Rectal smooth muscle tissue (tissue), 1 donor: ENCODE measurements around the gene DNM1.

Experiments
- H3K27ac ChIP-seq: one replicate; pipeline ENCODE4 v1.7.0; 2013; ENCODE audit warnings: low read depth, low read length, inconsistent platforms
- H3K27me3 ChIP-seq: one replicate; pipeline ENCODE4 v1.7.0; 2013; ENCODE audit warnings: low read length; ENCODE audit not compliant: control insufficient read depth, insufficient read depth
- H3K36me3 ChIP-seq: one replicate; pipeline ENCODE4 v1.7.0; 2013; ENCODE audit warnings: low read length; ENCODE audit not compliant: control insufficient read depth, insufficient read depth
- H3K4me1 ChIP-seq: one replicate; pipeline ENCODE4 v1.7.0; 2013; ENCODE audit warnings: low read length; ENCODE audit not compliant: control insufficient read depth, insufficient read depth
- H3K4me3 ChIP-seq: one replicate; pipeline ENCODE4 v1.7.0; 2013; ENCODE audit warnings: low read length
- H3K9ac ChIP-seq: one replicate; pipeline ENCODE4 v1.7.0; 2013; ENCODE audit warnings: low read length

The DNM1 gene

DNA sequence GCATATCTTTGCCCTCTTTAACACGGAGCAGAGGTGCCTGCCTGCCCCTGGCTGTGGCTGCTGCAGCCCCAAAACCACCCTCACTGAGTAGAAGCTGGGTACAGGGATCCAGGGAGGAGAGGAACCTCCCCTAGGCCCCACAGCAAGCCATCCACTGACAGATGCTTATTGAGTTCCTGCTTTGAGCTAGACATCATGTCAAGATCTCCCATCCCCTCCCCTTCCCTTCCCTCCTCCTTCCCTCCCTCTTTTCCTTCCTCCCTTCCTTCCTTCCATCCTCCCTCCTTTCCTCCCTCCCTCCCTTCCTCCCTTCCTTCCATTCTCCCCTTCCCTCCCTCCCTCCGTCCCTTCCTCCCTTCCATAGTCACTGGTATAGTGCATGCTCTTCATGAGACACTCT lies 43.3 kb downstream of the DNM1 start:
- peaks cover 3% of the 10 kb centered on the region for H3K27me3 ChIP-seq
- H3K9ac ChIP-seq, result no peak overlapping the region
- H3K27ac ChIP-seq, result no peak overlapping the region
- H3K4me3 ChIP-seq, result no peak overlapping the region
- H3K4me1 ChIP-seq, result peaks cover 7% of the 10 kb centered on the region
- peaks cover 4% of the 10 kb centered on the region for H3K36me3 ChIP-seq

DNA sequence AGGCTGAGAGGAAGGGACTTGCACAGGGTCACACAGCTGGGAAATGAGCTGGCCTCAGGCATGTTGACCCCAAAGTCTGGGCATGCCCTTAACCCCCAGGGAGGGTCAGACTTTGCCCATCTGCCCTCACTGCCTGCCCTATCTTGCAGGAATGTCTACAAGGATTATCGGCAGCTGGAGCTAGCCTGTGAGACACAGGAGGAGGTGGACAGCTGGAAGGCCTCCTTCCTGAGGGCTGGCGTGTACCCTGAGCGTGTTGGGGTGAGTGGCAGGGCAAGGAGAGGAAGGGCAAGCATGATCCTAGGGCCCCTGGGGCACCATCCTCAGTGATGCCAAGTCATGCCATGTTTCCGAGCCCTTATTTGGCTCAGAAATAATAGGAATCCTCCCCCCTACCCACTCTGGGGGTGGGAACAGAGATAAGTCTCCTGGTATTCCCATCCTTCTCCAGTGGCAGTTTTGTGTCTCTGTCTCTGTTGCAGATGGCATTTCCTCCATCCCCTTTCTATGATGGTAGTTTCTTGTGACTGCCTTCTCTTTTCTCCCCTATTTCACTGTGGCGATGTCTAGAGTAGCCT lies 44.1 kb downstream of the DNM1 start:
- no peak overlapping the region for H3K27ac ChIP-seq
- no peak overlapping the region for H3K9ac ChIP-seq
- H3K27me3 ChIP-seq, result peaks cover 8% of the 10 kb centered on the region
- peaks cover 7% of the 10 kb centered on the region for H3K4me1 ChIP-seq
- no peak overlapping the region for H3K4me3 ChIP-seq
- H3K36me3 ChIP-seq, result peaks cover 4% of the 10 kb centered on the region

DNA sequence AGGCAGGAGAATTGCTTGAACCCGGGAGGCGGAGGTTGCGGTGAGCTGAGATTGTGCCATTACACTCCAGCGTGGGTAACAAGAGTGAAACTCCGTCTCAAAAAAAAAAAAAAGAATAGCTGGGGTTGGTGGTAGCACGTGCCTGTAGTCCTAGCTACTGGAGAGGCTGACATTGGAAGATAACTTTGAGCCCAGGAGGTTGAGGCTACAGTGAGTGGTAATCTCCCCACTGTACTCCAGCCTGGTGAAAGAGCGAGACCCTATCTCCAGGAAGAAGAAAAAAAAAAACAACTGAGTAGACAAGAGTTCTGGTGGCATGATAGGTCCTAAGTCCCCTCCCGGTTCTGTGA lies 46.4 kb downstream of the DNM1 start:
- no peak overlapping the region for H3K9ac ChIP-seq
- peaks cover 4% of the 10 kb centered on the region for H3K36me3 ChIP-seq
- peaks cover 7% of the 10 kb centered on the region for H3K4me1 ChIP-seq
- no peak overlapping the region for H3K27ac ChIP-seq
- peaks cover 5% of the 10 kb centered on the region for H3K27me3 ChIP-seq
- no peak overlapping the region for H3K4me3 ChIP-seq

DNA sequence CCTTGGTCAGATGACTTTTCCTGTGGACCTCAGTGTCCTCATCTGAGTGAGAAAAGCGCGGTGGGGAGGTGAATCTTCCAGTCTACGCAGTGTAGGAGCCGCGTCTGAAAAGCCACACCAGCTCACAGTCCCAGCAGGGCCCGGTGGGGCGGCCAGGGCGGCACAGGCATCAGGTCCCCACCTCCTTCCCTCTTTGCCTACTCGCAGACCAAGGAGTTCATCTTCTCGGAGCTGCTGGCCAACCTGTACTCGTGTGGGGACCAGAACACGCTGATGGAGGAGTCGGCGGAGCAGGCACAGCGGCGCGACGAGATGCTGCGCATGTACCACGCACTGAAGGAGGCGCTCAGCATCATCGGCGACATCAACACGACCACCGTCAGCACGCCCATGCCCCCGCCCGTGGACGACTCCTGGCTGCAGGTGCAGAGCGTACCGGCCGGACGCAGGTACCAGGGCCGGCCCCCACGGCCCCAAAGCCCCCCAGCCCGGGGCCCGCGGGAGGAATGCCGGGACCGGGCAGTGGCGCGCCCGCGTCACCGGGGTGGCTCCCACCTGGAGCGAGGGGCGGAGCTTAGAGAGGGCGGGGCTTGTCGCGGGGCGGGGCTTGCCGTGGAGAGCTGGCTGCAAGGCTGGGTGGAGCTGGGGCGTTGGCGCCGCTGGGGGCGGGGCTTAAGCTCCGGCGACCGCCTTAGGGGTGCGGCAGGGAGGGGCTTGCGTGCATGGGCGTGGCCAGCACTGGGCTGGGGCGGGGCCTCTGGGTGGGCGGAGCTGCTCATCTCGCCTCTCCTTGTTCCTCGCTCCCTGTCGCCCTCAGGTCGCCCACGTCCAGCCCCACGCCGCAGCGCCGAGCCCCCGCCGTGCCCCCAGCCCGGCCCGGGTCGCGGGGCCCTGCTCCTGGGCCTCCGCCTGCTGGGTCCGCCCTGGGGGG lies 47.0 kb downstream of the DNM1 start:
- no peak overlapping the region for H3K9ac ChIP-seq
- H3K36me3 ChIP-seq, result peaks cover 4% of the 10 kb centered on the region
- H3K27ac ChIP-seq, result no peak overlapping the region
- H3K27me3 ChIP-seq, result peaks cover 5% of the 10 kb centered on the region
- peak overlapping the region; percentile 52 for H3K4me3 ChIP-seq
- peaks cover 7% of the 10 kb centered on the region for H3K4me1 ChIP-seq

DNA sequence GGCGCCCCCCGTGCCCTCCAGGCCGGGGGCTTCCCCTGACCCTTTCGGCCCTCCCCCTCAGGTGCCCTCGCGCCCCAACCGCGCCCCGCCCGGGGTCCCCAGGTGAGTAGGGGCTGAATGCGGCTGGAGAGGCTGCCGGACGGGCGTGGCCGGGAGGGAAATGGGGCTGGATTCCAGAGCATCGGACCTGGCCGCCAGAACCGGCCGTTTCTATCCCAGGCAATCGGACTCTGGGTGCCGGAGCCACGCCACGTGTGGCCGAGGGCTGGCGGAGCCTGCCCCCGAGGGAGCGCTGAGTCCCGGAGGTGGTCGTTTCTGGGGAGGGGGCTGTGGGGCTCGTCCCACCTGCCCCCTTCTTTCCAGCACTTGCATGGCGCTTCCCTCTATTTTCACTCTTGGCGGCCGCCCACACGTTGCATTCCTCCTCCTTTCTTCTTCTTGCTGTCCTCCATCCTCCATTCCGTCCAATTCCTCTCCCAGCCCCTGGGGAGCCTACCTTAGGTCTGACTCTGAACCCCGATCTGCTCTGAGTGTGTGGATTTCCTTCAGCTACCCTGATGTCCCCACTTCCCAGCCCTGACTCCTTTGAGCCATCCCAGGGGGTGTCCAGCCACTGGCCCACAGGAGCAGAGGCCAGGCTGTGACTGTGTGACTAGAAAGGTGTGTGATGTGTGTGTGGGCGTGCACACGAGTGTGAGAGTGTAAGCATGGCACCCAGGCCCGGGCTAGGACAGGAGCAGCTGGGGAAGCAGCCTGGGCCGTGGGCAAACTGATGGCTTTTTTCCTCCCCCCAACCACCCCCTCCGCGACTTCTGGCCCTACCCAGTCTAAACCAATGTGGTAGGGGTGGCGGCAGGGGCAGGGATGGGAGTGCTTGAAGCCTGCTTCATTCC lies 47.9 kb downstream of the DNM1 start:
- H3K36me3 ChIP-seq, result peaks cover 4% of the 10 kb centered on the region
- peaks cover 5% of the 10 kb centered on the region for H3K27me3 ChIP-seq
- no peak overlapping the region for H3K27ac ChIP-seq
- H3K9ac ChIP-seq, result no peak overlapping the region
- H3K4me1 ChIP-seq, result peaks cover 2% of the 10 kb centered on the region
- H3K4me3 ChIP-seq, result peak overlapping the region; percentile 41

DNA sequence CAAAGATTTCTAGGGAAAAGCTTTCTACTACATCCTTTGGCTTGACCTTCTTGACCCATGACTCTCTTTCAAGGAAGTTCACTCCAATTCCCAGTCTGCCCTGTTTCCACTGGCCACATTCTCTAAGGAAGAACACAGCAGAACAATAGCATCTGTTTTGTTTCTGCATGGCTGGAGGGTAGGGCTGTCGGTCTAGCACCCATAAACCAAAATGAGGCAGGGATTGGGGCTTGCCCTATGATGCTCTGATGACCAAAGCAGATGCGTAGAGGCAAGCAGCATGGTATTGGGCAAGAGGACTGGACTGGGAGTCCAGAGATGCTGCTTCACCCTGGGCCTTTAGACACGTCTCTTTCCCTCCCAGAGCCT lies 48.5 kb downstream of the DNM1 start:
- Histone ChIP-seq H3K27me3 (peaks cover 5% of the 10 kb centered on the region), H3K9ac (no peak overlapping the region), H3K4me3 (no peak overlapping the region), H3K36me3 (peaks cover 4% of the 10 kb centered on the region), H3K27ac (no peak overlapping the region), H3K4me1 (peaks cover 2% of the 10 kb centered on the region)

DNA sequence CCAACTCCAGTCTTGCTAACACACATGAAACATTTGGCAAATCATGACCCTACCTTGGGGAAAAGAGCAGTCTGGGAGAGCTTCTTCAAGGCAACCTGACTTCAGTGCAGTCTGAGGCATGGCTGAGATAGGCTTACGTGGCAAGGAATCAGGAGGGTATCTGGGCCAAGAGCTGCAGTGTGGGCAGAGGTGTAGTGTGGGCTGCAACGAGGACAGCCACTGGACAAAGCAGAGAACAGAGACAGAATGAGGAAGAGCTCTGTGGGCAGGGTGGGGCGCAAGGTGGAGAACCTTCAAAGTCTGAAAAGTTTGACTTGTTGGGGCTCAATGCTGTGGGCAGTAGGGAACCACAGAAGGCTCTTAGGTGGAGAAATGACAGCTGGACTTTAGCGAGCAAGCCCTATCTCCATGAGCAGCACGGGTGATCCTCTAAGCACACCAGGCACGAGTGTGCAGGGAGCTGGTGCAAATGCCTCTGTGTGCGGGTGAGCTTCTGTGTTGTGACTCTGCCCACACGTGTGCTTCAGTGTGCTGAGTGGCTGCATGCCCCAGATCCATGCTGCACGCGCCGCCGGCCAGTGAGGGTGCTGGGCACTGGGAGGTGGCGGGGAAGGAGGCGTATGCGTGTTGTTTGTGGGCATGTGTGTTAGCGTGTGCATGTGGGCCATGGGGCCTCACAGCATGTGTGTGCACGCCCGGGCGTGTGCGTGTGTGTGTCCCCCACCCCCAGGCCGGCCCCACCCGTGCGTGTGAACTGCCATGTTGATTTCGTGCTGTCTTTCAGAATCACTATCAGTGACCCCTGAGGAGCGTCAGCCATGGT lies 49.3 kb downstream of the DNM1 start:
- peaks cover 2% of the 10 kb centered on the region for H3K4me1 ChIP-seq
- peaks cover 7% of the 10 kb centered on the region for H3K36me3 ChIP-seq
- no peak overlapping the region for H3K27ac ChIP-seq

DNA sequence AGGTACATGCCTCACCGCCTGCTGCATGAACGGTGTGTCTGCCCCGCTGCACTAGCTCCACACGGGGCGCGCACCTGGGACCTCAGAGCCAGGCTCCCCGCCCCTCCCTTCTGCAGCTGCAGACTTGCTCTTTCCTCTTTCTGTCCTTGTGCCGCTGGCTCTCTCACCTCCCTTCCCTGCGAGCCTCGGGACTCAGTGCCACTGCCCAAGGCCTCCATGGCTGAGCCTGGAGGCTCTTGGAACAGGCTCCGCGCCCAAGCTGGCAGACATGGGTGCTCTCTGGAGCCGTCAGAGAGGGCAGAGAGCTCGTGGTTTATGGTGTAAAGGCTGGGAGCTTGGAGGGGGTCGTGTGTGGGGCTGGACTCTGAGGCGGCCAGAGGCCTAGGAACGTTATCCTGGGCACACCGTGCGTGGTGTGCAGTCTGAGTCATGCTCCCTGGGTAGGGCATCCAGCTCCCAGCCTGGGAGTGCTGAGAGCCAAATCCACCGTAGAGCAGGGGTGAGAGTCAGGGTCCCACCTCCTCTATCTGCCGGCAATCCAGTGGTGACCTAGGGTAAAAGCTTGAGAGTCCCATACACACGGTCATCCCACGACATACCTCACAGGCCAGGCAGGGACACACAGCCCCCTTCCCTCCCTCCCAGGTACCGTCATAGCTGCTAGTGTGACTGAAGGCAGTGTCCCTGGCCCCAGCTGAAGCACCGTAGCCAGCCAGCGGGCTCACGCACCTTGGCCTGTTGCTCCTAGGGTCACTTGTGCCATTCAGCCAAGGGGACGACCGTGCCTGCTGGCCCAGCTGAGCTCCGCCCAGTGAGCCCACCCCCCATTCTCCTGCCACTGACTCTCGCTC lies 50.2 kb downstream of the DNM1 start:
- Histone ChIP-seq H3K27ac (no peak overlapping the region), H3K27me3 (peaks cover 5% of the 10 kb centered on the region), H3K9ac (no peak overlapping the region), H3K4me3 (no peak overlapping the region), H3K4me1 (peaks cover 2% of the 10 kb centered on the region), H3K36me3 (peaks cover 13% of the 10 kb centered on the region)

More for the DNA sequence above, 49.3 kb downstream of the DNM1 start:
- peaks cover 5% of the 10 kb centered on the region for H3K27me3 ChIP-seq
- no peak overlapping the region for H3K9ac ChIP-seq
- H3K4me3 ChIP-seq, result no peak overlapping the region

DNA sequence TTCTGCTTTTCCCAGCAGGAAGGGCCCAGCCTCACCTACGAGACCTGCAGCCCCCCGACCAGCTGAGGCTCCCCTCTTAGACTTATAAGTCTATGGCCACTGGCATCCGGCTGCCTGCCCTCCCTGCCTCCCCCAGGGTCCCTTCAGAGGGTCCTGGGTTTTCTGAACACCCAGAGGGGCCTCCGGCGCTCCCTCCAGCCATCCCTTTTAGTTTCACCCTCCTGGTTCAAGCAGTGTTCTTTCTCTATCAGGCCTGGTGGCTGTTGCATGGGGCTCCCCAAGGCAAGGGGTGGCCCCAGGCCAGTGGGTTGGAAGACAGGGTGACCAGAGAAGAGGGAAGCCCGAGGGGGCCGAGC lies 50.8 kb downstream of the DNM1 start:
- H3K27ac ChIP-seq, result no peak overlapping the region
- no peak overlapping the region for H3K9ac ChIP-seq
- H3K4me1 ChIP-seq, result peaks cover 2% of the 10 kb centered on the region
- no peak overlapping the region for H3K4me3 ChIP-seq
- H3K27me3 ChIP-seq, result peaks cover 5% of the 10 kb centered on the region
- peaks cover 16% of the 10 kb centered on the region for H3K36me3 ChIP-seq

DNA sequence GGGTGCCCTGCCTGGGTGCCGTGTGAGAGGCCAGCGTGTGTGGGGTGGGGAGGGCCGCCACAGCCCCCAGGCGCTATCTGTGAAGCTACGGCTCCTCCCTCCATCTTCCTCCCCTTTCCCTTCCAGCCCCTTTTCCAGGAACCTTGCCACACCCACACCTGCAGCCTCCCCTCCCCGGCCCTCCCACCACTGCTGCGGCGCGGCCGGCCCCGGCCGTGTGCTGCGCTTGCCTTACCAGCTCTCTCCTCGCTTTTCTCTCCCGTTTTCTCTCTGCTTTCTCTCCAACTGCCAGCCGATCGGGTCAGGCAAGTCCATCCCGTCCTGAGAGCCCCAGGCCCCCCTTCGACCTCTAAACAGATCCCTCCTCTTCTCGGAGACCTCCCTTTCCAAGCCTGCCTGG lies 51.2 kb downstream of the DNM1 start:
- peaks cover 20% of the 10 kb centered on the region for H3K36me3 ChIP-seq
- H3K27me3 ChIP-seq, result peaks cover 5% of the 10 kb centered on the region
- H3K27ac ChIP-seq, result no peak overlapping the region

More for the DNA sequence above, 51.2 kb downstream of the DNM1 start:
- Histone ChIP-seq H3K9ac (no peak overlapping the region), H3K4me3 (no peak overlapping the region), H3K4me1 (peaks cover 2% of the 10 kb centered on the region)
